ENCODE results near the gene TCF12. TPM values are rescaled to one million over a fixed set of nuclear protein-coding genes. Genes with fewer than 3 reads are reported as not detected.

TCF12 gene
- total RNA-seq, 1 experiment from 2014 or later = 102 TPM

DNA sequence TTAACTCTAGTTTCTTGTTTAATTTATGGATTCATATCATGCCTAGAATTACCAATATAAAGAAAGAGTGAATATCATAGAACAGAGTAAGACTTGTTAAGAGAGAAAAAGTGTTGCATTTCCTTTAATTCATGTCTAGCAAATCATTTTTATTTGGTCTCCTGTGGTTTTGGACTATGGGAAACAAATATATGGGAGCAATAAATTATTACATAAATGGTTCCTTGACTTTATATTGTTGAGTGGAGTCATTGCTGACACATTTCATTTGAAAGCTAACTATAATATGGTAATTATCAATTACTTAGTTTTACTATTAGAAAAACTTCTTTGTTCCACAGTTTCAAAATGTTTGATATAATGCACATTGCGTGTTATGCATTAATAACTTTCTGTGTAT, 313.1 kb downstream of the TCF12 start:
- Histone ChIP-seq H3K36me3 (ENCODE audit: control insufficient read depth, insufficient read depth, low read length) (peaks cover 5% of the 10 kb centered on the region; the same call in 1 of the 2 replicates), H3K4me1 (ENCODE audit: control insufficient read depth, insufficient read depth, low read length) (no peaks in the 10 kb centered on the region), H3K27ac (ENCODE audit: low read length) (no peak overlapping the region), H3K27me3 (ENCODE audit: control insufficient read depth, insufficient read depth, low read length) (no peaks in the 10 kb centered on the region), H3K9me3 (ENCODE audit: control insufficient read depth, insufficient read depth, low read depth, low read length) (no peaks in the 10 kb centered on the region), H3K4me3 (ENCODE audit: low read depth in 2 of 2, low read length in 2 of 2) (no peak overlapping the region)
- POLR2A ChIA-PET = no interaction called here
- intact Hi-C loops (cut with micrococcal nuclease; ENCODE audit: unreplicated experiment) = no loop called here
- BruUV-seq (replicated peaks) = no TSS peak
- DNase-seq (ENCODE audit: low read depth, low spot score) = no peak
- TF ChIP-seq, protein P1, sequence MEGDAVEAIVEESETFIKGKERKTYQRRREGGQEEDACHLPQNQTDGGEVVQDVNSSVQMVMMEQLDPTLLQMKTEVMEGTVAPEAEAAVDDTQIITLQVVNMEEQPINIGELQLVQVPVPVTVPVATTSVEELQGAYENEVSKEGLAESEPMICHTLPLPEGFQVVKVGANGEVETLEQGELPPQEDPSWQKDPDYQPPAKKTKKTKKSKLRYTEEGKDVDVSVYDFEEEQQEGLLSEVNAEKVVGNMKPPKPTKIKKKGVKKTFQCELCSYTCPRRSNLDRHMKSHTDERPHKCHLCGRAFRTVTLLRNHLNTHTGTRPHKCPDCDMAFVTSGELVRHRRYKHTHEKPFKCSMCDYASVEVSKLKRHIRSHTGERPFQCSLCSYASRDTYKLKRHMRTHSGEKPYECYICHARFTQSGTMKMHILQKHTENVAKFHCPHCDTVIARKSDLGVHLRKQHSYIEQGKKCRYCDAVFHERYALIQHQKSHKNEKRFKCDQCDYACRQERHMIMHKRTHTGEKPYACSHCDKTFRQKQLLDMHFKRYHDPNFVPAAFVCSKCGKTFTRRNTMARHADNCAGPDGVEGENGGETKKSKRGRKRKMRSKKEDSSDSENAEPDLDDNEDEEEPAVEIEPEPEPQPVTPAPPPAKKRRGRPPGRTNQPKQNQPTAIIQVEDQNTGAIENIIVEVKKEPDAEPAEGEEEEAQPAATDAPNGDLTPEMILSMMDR (IDR thresholded peaks at IDR 0.05) = no peak
- no peak for TF ChIP-seq POLR2AphosphoS5 (IDR thresholded peaks at IDR 0.05; ENCODE audit: low read depth, low read length)
- TF ChIP-seq TCF7L2 (IDR thresholded peaks at IDR 0.05; ENCODE audit: low read depth, low read length) = no peak
- no peak for TF ChIP-seq SIN3A (IDR thresholded peaks at IDR 0.05; ENCODE audit: borderline replicate concordance, insufficient read depth, low read depth, low read length)
- TF ChIP-seq, protein P2, sequence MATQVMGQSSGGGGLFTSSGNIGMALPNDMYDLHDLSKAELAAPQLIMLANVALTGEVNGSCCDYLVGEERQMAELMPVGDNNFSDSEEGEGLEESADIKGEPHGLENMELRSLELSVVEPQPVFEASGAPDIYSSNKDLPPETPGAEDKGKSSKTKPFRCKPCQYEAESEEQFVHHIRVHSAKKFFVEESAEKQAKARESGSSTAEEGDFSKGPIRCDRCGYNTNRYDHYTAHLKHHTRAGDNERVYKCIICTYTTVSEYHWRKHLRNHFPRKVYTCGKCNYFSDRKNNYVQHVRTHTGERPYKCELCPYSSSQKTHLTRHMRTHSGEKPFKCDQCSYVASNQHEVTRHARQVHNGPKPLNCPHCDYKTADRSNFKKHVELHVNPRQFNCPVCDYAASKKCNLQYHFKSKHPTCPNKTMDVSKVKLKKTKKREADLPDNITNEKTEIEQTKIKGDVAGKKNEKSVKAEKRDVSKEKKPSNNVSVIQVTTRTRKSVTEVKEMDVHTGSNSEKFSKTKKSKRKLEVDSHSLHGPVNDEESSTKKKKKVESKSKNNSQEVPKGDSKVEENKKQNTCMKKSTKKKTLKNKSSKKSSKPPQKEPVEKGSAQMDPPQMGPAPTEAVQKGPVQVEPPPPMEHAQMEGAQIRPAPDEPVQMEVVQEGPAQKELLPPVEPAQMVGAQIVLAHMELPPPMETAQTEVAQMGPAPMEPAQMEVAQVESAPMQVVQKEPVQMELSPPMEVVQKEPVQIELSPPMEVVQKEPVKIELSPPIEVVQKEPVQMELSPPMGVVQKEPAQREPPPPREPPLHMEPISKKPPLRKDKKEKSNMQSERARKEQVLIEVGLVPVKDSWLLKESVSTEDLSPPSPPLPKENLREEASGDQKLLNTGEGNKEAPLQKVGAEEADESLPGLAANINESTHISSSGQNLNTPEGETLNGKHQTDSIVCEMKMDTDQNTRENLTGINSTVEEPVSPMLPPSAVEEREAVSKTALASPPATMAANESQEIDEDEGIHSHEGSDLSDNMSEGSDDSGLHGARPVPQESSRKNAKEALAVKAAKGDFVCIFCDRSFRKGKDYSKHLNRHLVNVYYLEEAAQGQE (IDR thresholded peaks at IDR 0.05; ENCODE audit: insufficient read depth in 1 of 2, low read depth in 2 of 2, low read length in 1 of 2) = no peak
- in situ Hi-C loops (cut with HindIII; ENCODE audit: low pct_unique_long_range_greater_than_20kb, low sequenced_read_pairs) = no loop called here
- no peak for ATAC-seq
- CTCF ChIA-PET = no interaction called here

GRCh38 chr15:57234156-57234555, 315.7 kb downstream of the TCF12 start:
- no peak for TF ChIP-seq TCF7L2 (IDR thresholded peaks at IDR 0.05; ENCODE audit: low read depth, low read length)
- TF ChIP-seq, protein P1 (IDR thresholded peaks at IDR 0.05) = no peak
- TF ChIP-seq, protein P2 (IDR thresholded peaks at IDR 0.05; ENCODE audit: insufficient read depth in 1 of 2, low read depth in 2 of 2, low read length in 1 of 2) = no peak
- no peak for TF ChIP-seq POLR2AphosphoS5 (IDR thresholded peaks at IDR 0.05; ENCODE audit: low read depth, low read length)
- TF ChIP-seq SIN3A (IDR thresholded peaks at IDR 0.05; ENCODE audit: borderline replicate concordance, insufficient read depth, low read depth, low read length) = no peak
- ATAC-seq (no peak), DNase-seq (ENCODE audit: low read depth, low spot score) (no peak)
- peaks cover 5% of the 10 kb centered on the region; the same call in 1 of the 2 replicates for H3K36me3 ChIP-seq (ENCODE audit: control insufficient read depth, insufficient read depth, low read length)
- in situ Hi-C loops (cut with HindIII; ENCODE audit: low pct_unique_long_range_greater_than_20kb, low sequenced_read_pairs) (no loop called here), intact Hi-C loops (cut with micrococcal nuclease; ENCODE audit: unreplicated experiment) (no loop called here)
- no peak overlapping the region for H3K4me3 ChIP-seq (ENCODE audit: low read depth in 2 of 2, low read length in 2 of 2)
- CTCF ChIA-PET = no interaction called here
- no peaks in the 10 kb centered on the region for H3K27me3 ChIP-seq (ENCODE audit: control insufficient read depth, insufficient read depth, low read length)
- H3K27ac ChIP-seq (ENCODE audit: low read length) = no peak overlapping the region
- POLR2A ChIA-PET = no interaction called here
- no peaks in the 10 kb centered on the region for H3K4me1 ChIP-seq (ENCODE audit: control insufficient read depth, insufficient read depth, low read length)
- no TSS peak for BruUV-seq (replicated peaks)
- no peaks in the 10 kb centered on the region for H3K9me3 ChIP-seq (ENCODE audit: control insufficient read depth, insufficient read depth, low read depth, low read length)
